AG10803 (cell line): ENCODE data around the gene CCNDBP1.
A peak's percentile ranks its signal among the peaks of the same experiment; 100 is the strongest.

Experiments used
- DNase-seq: peaks from one replicate; pipeline ENCODE4 v3.0.0; 2010; ENCODE audit warnings: low read depth
- H3K4me3 ChIP-seq: 2 replicates; pipeline ENCODE4 v1.5.1; 2011; ENCODE audit warnings: mild to moderate bottlenecking, low read length, control low read depth
- CTCF ChIP-seq: conservative IDR thresholded peaks from 2 replicates; pipeline ENCODE4 v1.5.1; 2011; ENCODE audit warnings: mild to moderate bottlenecking, low read length, control low read depth, inconsistent platforms

The CCNDBP1 gene

DNA sequence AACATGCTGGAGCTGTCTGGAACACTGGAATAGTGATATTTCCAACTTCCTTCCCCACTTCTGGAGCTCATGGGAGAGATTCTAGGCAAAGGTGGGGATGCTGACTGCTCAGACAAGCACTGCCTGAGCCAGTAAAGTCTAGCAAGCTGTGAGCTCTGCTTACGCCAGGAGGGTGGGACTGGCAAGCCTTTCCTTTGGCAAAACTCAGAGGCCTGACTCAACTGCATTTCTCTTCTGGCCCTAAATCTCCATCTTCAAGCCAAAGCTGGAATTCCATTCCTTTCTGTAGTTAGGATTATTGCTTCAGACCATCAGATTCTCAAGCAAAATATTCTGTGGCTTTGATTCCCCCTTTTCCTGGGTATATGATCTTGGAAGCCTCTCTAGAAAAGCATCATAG lies 55.9 kb downstream of the CCNDBP1 start:
- DNase-seq: peak; percentile 92
- no peak for TF ChIP-seq CTCF
- H3K4me3 ChIP-seq: no peak overlapping the region

GRCh38 chr15:43242616-43243015 lies 57.4 kb downstream of the CCNDBP1 start:
- TF ChIP-seq CTCF: no peak
- no peak overlapping the region for H3K4me3 ChIP-seq
- DNase-seq: no peak

DNA sequence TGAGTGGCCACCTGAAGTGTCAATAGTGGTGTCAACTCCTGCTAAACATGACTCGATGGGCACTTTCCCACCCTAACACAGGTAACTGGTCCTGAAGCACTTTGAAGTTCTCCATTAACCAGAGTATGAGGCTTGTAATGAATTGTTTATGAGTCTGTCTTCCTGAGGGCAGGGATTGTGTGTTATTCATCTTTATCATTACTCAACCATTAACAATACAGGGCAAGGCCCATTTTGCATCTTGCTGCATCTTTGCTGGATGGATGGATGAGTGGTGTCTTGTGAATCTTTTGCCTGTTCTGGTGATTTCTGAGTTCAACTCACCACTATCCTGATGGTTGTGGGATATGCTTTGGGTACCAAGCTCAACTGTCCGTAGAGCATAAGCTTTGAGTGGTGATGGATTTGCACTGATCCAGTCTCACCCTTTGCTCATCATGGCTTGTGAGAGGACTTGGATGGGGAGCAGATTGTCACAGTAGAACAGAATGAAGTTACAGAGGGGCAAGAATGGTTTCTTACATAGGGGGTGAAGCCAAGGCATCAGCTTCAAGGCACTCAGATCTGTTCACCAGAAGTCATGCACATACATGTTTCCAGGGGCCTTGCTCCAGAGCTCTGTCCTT lies 57.9 kb downstream of the CCNDBP1 start:
- H3K4me3 ChIP-seq: no peak overlapping the region
- no peak for TF ChIP-seq CTCF
- DNase-seq: no peak

DNA sequence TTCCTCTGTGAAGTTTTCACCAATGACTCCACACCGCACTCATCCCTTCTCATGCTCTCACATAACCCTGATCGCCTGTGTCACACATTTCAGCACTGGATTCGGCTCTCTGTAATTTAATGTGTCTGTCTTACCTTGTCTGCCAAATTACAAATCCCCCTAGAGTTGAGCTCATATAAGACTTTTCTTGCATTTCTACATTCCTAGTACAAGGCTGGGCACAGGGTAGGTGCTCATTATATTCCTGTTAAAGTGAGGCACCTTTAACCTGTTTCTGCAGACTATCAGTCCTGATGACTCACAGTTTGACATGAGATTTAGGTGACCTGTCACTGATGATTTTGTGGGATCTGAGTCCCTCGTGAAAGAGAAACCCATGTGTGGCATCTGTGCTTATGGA lies 58.9 kb downstream of the CCNDBP1 start:
- no peak overlapping the region for H3K4me3 ChIP-seq
- no peak for TF ChIP-seq CTCF

GRCh38 chr15:43246261-43246774 lies 61.1 kb downstream of the CCNDBP1 start:
- H3K4me3 ChIP-seq: no peak overlapping the region
- DNase-seq: no peak
- no peak for TF ChIP-seq CTCF

More for the DNA sequence above, 58.9 kb downstream of the CCNDBP1 start:
- DNase-seq: no peak
